HG02943 (cell line): ENCODE measurements around the gene BRIP1.
"Not testable (repeated sequence)": the region's sequence is repeated elsewhere in the genome, so short reads cannot be mapped to it uniquely, and the experiment has no call there.

Experiments
- ATAC-seq: cut with Tn5 transposase; IDR thresholded peaks from one replicate; pipeline ENCODE4 v1.9.1; 2021; ENCODE audit warnings: mild to moderate bottlenecking, low read depth, moderate library complexity; ENCODE audit not compliant: unreplicated experiment

Gene BRIP1

GRCh38 chr17:61862975-61863800 is at the start of gene BRIP1:
Gene BRIP1 (minus strand): TSS chr17:61863528. CDS start chr17:61861539, 1,989 bp downstream.
- peak; percentile 87 for ATAC-seq

GRCh38 chr17:61908292-61909037 is 45.1 kb upstream of the BRIP1 start:
- no peak for ATAC-seq

GRCh38 chr17:61907361-61907760 is 44.0 kb upstream of the BRIP1 start:
- ATAC-seq = no peak

- no peak for ATAC-seq
Measured at GRCh38 chr17:61904094-61904710, 40.9 kb upstream of the BRIP1 start.

- ATAC-seq = no peak
Measured at GRCh38 chr17:61903251-61903650, 39.9 kb upstream of the BRIP1 start.

- no peak for ATAC-seq
Measured at GRCh38 chr17:61897548-61898180, 34.3 kb upstream of the BRIP1 start.

- ATAC-seq = no peak
Measured at GRCh38 chr17:61895391-61895790, 32.1 kb upstream of the BRIP1 start.

- ATAC-seq = not testable (repeated sequence)
Measured at GRCh38 chr17:61894310-61894709, 31.0 kb upstream of the BRIP1 start.

- not testable (repeated sequence) for ATAC-seq
Measured at GRCh38 chr17:61887733-61888132, 24.4 kb upstream of the BRIP1 start.

- not testable (repeated sequence) for ATAC-seq
Measured at GRCh38 chr17:61885865-61886264, 22.5 kb upstream of the BRIP1 start.

GRCh38 chr17:61884864-61885263 is 21.5 kb upstream of the BRIP1 start:
- no peak for ATAC-seq

GRCh38 chr17:61880589-61881102 is 17.3 kb upstream of the BRIP1 start:
- no peak for ATAC-seq

GRCh38 chr17:61878984-61879612 is 15.8 kb upstream of the BRIP1 start:
- ATAC-seq = no peak

GRCh38 chr17:61878520-61878919 is 15.2 kb upstream of the BRIP1 start:
- ATAC-seq = no peak

- ATAC-seq = no peak
Measured at GRCh38 chr17:61877837-61878236, 14.5 kb upstream of the BRIP1 start.

GRCh38 chr17:61875804-61876203 is 12.5 kb upstream of the BRIP1 start:
- ATAC-seq = no peak

GRCh38 chr17:61875285-61875684 is 12.0 kb upstream of the BRIP1 start:
- no peak for ATAC-seq

GRCh38 chr17:61874075-61874474 is 10.7 kb upstream of the BRIP1 start:
- no peak for ATAC-seq

GRCh38 chr17:61872099-61872498 is 8.8 kb upstream of the BRIP1 start:
- no peak for ATAC-seq

GRCh38 chr17:61869138-61869537 is 5.8 kb upstream of the BRIP1 start:
- no peak for ATAC-seq
